HuH-7.5 (cell line): Measurements from ENCODE around the gene CDH23.
A peak's percentile ranks its signal among the peaks of the same experiment; 100 is the strongest.

Experiments used
- DNase-seq: peaks from one replicate; pipeline ENCODE4 v3.0.0; 2011; ENCODE audit warnings: low spot score

Gene CDH23

DNA sequence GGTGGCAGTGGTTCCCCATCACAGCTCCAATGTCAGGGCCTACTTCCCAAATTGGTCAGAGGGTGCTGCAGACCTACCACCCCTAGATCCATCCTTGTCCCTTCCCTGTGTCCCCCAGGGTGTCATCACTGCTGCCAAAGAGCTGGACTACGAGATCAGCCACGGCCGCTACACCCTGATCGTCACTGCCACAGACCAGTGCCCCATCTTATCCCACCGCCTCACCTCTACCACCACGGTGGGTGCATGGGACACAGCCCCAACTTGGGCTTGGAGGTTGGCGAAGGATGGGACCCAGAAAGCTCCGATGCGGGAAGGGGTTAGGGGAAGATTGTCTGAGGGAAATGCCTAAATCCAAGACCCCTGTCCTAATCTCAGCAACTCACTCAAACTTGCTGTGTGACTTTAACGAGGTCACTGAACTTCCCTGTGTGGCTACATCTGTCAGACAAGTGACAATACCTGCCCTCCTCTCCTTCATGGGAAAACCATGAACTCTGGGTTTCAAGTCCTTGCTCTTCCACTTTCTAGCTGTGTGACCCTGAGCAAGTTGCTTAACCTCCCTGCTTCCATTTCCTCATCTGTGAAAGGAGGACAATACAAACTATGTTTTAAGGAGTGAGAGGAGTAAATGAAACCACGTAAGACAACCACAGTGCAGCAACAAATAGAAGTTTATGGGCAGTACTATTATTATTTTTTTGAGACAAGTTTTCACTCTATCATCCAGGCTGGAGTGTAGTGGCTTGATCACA lies 381.5 kb downstream of the CDH23 start:
- DNase-seq = no peak

DNA sequence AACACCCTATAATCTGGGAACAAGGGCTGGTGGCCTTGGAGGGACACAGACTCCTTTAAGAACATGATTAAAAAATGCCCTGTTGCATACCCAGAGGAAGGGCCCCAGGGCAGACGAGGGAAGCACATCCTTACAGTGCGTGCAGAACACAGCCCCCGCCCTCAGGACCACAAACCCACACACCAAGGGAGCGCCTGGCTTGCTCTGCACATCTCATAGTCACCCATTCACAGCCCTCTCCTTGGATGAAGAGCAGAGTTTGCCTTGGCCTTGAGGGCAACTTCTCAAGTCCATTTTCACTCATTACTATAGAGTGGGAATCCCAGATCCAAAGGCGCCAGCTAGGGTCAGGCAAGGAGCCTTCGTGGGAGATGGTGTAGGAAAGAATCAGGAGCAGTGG lies 382.9 kb downstream of the CDH23 start:
- no peak for DNase-seq

DNA sequence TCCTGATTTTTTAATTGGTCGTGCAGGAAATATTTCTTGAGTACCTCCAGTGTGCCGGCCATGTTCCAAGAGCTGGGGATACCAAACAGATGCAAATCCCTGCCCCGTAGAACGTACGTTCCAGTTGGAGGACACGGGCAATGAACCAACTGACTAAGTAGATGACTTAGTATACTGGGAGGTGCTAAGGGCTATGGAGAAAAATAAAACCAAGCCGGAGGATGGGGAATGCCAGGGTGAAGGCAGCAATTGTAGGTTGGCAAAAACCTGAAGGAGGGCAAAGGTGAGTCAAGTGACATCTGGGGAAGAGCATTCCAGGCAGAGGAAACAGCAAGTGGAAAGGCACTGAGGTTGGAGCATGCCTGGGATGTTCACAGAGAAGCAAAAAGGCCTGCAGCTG lies 383.4 kb downstream of the CDH23 start:
- DNase-seq = no peak

DNA sequence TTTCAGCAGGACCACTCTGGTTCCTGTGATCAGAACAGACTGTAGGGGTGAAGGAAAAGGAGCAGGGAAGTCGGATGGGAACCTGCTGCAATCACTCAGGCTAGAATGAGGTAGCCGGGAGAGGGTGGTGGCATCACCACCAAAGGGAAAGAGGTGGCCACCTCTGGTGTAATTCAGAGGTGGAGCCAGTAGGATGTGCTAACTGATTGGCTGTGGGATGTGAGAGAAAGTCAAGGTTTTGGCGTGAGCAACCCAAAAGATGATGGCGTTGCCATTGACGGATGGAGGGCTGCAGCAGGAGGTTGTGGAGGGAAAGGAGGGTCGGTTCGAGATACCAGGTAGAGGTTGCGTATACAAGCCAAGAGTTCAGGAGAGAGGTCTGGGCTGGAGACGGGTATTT lies 384.0 kb downstream of the CDH23 start:
- no peak for DNase-seq

DNA sequence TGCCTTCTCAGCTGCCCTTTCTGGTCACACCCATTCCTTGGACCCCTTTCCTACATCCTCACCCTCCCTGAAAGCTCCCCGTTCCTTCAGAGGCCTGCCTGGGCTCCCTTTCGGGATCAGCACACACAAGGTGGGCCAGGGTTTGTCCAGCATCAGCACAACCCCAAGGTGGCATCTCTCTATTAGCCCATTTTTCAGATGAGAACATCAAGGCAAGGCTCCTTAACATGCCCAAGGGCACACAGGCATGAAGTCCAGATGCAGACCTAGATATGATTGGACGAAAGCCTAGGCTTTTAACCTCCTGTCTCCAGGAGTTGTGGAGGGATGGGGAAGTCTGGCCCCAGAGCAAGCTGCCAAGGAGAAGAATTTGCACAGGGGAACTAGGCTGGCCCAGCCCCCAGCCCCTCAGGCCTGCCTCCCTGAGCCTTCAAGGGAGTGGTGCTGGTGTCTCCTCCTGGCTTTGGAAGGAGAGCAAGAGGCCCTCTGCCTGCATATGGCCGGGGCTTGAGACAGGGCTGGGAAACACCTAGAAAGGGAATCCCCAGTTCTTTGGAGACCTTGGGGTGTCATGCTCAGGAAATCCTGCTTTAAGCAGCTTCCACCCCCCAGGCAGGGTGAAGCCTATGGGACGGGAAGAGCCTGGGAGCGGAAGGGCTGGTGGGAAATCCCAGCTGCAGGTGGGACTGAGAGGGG lies 385.6 kb downstream of the CDH23 start:
- no peak for DNase-seq

DNA sequence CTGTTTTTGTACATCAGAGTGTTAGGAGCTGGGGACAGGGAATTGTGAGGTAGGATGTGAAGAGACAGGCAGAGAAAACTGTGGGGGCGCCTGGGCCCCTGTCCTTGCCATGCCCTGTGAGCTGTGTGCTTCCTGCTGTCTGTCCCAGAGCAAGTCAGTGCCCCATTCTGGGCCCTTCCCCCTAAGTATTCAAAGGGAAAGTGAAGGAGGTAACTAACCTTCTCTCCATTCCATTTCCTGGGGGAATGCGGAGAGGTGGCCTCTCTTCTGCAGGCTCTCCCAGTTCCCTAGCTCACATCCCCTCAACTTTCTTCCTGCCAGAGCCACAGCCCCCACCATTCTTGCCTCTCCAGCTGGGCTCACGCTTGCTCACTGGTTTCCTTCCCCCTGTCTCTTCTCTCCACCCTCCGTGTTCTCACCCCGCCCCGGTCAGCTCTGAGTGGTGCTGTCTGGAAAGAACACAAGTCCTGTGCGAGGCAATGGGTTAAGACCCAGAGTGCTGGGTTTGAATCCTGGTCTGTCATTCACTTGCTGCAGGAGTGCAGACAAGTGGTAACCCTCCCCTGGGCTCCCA lies 386.3 kb downstream of the CDH23 start:
- no peak for DNase-seq

DNA sequence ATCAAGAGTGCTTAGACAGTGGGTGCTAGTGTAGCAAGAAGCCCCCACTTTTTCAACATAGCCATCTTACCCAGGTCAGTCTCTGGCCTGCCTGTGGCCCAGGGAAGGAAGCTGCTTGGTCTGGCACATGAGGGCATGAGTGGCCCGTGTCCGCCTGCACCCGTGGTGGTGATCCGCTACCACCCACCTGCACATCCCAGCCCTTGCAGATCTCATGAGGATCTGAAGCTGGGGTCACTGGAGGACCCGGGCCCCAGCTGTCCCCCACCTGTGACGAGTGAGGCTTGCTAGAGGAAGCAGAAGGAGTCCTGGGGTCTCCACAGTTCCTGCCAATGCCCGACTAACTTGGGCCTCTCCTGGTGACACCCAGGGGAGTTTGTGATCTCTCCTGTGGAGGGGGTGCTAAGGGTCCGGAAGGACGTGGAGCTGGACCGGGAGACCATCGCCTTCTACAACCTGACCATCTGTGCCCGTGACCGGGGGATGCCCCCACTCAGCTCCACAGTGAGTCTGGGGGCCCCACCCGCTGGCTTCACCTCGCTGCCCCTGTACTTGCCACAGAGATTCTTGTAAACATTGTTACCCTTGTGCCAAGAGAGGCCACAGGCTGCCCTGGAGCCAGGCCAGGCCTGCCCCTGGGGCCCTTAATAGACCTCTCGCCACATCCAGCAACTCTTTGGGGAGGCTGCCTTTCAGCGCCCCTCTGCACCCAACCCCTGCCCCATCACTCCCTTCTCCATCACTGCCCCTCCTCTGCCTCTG lies 387.4 kb downstream of the CDH23 start:
- no peak for DNase-seq

DNA sequence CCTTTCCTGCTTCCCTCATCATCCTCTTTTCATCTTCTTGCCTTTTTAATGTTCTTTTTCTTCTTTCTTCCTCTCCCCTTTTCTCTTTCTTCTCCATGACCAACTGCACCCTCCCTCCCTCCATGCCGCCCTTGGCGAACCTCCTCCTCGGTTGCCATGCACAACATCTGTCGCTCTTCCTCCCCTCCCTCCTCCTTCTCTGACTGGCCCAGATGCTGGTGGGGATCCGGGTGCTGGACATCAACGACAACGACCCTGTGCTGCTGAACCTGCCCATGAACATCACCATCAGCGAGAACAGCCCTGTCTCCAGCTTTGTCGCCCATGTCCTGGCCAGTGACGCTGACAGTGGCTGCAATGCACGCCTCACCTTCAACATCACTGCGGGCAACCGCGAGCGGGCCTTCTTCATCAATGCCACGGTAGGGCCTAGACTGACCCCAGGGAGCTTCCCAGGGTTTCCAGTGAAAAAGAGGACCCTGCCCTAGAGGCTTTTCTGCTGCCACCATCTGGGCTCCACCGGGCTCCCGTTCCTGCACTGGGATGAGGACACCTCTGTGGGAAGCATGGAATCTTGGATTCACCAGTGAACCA lies 388.1 kb downstream of the CDH23 start:
- DNase-seq = no peak

DNA sequence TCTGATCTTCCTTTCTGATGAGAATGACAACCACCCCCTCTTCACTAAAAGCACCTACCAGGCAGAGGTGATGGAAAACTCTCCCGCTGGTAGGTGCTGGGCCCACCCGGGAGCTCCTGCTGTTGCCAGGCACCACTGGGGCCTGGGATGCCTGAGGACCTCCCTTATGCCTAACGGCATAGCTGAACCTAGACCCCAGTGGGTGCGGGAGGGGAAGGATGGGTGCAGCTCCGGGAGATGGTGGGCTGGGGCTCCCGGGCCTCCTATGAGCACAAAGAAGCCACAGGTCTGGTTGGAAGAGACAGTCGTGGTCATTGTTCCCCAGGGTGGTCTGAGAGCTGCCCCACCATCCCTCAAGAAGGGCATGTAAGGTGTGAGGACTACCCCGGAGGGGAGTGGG lies 392.2 kb downstream of the CDH23 start:
- no peak for DNase-seq

DNA sequence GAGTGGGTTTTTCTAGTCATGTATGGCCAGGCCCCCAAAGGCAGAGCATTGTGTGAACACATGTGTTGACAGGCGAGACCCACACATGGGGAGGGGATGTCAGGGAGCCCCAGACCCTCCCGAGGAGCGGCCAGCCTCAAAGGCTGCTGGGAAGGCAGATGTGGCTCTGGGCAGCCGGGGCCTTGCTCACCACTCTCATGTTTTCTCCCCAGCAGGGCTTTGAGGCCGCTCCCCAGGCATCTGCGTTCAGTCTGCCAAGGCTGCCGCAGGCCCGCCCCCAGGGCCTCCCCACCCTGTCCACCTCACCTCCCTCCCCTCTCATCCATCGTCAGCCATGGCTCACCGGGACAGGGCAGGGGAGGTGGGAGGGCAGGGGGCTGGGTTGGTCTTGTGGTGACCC lies 393.2 kb downstream of the CDH23 start:
- DNase-seq = no peak

DNA sequence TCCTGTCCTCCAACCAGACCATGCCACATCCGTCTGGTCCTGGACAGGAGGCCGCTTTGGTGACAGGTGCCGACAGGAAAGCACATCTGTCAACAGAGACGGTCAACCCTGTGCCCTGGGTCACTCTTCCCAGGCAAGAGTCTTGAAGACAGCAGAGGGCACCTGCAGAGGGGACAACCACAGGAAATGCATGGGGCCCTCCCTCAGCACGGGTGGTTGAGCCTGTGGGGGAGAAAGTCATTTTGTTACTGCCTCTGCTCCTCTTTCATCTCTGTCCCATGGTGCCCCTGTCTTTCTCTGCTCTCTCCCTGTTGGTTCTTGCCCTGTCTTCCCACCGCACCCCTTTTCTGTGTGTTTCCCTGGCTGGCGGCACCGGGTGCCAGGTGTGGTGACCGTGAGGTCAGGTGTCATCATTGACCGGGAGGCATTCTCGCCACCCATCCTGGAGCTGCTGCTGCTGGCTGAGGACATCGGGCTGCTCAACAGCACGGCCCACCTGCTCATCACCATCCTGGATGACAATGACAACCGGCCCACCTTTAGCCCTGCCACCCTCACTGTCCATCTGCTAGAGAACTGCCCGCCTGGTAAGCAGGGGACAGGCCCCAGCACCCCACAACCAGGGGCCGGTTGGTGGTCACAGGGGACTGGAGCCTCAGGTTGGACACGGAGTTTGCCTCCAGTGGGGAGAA lies 394.2 kb downstream of the CDH23 start:
- DNase-seq = no peak

DNA sequence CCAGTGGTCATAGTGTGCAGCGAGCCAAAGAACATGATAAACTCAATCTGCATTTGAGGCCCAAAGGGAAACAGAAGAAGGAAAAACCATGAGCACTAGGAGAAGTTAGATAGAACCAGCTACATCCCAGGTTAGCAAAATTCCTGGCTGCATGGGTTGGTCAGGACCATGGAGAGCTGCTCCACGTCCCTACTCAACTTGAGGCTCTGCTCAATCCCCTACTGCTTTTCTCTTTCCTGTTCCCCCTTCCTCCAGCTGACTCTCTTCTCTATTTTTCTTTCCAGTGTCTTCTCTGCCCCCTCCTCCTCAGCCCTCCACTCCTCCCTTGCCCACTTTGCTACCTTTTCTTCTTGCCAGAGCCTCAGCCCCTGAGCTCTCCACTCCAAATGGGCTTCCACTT lies 398.5 kb downstream of the CDH23 start:
- peak; percentile 42 for DNase-seq

DNA sequence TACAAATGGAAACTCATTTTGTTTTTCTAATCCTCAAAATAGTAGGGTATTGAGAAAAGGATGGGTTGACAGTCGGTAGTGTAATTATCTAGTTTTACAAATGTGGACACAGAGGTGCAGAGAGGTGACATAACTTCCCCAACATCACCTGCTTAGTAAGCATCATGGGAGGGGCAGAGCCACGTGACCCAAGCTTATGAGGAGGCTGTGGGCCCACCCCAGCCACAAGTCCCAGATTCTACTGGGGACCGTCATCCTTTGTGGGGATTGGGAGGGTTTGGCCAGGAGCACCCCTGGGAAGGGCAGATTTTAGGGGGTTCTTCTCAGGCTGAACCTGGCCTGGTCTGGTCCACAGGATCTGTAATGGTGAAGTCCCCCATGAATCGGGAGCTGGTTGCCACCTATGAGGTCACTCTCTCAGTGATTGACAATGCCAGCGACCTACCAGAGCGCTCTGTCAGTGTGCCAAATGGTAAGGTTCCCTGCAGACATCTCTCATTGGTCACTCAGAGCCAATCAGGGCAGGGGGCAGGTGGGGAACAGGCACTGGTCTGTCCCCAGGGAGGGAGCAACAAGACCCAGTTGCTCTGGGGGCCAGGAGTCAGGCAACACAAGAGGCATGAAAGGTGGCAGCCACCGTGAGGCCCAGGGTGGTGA lies 400.2 kb downstream of the CDH23 start:
- DNase-seq = no peak

DNA sequence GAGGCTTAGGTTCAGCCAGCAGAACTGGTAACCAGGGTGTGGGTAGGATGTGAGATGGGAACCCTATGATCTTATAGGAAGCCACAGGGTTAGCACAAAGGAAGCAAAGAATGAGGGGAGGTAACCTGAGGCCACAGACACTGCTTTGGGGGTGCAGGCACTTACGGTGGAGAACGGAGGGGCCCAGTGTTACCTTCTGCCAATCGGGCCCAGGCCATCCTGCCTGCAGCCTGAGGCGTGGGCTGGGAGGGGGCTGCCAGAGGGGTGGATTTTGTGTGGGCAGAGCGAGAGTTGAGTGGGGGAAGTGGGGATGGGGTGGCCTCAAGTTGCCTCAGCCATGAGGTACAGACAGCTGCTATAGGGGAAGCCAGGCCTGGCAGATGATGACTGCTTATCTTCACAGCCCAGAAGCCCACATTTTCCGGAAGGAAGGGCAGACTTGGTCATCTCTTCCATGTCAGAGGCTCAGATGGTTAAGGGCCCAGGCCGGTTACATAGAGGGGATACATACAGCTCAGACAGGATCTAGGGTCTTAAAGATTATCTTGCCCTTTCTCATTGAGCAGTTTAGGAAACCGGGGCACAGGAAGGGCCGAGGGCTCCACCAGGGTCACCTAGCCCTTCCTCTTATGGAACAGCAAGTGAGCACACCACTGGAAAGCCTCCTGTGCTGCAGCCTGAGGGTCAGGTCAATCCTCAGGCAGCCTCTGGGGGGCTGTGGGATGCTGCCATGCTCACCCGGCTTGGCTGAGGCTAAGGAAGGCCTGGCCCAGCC lies 401.0 kb downstream of the CDH23 start:
- DNase-seq = no peak

DNA sequence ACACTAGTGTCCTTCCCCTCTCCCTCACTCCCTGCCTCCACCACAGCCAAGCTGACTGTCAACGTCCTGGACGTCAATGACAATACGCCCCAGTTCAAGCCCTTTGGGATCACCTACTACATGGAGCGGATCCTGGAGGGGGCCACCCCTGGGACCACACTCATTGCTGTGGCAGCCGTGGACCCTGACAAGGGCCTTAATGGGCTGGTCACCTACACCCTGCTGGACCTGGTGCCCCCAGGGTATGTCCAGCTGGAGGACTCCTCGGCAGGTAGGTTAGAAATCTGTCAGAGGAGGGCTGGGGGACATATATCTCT lies 401.5 kb downstream of the CDH23 start:
- no peak for DNase-seq

DNA sequence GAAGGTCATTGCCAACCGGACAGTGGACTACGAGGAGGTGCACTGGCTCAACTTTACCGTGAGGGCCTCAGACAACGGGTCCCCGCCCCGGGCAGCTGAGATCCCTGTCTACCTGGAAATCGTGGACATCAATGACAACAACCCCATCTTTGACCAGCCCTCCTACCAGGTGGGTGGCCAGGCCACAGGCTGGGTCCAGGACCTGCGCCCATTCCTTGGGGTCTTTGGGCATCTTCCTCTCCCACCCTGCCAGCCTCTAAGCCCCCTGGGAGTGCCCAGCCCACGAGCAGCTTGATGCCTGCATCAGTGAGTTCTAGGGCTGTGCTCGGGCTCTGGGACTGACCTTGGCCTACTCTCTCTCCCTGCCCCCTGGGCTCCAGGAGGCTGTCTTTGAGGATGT lies 402.4 kb downstream of the CDH23 start:
- no peak for DNase-seq

DNA sequence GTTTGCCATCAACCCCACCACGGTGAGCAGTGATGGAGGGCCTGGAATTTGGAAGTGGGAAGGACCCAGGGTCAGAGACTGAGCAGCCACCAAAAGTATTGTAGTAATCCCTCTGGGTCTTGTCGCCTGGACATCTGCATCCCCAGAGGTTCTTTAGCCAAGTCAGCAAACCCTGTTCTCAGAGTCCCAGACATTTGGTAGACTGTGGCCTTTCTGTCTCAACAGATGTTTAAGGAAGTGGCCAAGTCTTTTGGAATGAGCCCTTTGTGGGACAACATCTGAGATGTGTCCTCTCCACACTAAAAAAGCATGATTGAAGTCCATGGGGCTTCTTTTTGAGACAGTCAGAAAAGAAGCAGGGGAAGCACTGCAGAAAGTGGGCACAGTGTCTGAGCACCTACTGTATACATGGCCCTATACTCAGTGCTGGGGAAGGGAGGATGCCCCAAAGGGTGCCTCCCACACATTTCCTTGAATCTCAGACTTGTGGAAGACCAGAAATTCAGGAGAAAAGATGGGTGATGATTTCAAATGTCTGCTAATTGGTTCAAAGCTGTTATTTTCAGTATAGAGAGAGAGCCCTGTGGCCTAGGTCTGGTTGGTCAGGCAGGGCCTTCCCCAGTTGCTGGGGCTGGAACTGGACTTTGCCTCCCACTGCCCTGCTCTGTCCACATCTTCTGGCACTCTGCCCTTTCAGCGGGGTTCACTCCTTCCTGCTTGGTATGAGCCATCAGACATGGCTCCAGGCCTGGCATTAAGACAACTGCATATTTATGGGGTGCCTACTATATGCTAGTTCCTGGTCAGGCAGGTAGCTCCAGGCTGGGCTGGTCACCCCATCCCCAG lies 403.1 kb downstream of the CDH23 start:
- no peak for DNase-seq

DNA sequence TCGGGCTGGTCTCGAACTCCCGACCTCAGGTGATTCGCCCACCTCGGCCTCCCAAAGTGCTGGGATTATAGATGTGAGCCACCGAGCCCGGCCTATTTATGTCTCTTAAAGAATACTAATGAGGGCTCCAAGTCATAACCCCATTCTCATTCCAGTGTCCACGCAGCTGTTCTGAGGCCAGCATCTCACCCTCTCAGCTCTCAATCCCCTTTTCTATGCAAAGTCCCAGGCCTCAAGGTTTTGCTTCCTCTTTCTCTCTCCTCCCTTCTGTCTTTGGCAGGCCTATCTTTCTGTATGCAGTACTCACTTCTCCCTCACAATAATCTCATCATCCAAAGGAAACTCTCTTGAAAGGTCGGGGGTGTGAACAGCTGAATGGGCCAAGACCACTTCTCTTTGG lies 404.6 kb downstream of the CDH23 start:
- DNase-seq = no peak

DNA sequence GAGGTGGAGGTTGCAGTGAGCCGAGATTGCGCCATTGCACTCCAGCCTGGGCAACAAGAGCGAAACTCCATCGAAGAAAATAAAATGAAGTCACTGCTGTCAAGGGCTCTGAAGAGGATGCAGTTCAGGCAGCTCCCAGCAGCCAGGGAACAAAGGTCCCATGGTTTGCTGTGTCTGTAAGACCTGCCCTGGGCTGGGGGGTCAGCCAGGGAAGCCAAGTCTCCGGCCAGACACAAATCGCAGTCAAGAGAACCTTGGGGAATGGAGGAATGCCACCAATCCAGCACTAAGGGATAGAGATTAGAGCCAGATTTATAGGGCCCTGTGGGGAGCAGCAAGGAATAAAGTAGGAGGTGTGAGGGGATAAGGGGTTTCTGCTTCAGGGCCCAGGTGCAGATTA lies 405.5 kb downstream of the CDH23 start:
- DNase-seq = no peak
